ENCODE results near the gene CMSS1.

GRCh38 chr3:99845999-99846398 is 28.3 kb downstream of the CMSS1 start:
- TF ChIP-seq POLR2A (IDR thresholded peaks at IDR 0.05; ENCODE audit: borderline replicate concordance, extremely low read depth, insufficient read depth, insufficient read length) (no peak), SP1 (IDR thresholded peaks at IDR 0.05; ENCODE audit: low read depth) (no peak), CTCF (IDR thresholded peaks at IDR 0.05 in 2 of 3, conservative IDR thresholded peaks at IDR 0.05 in 1 of 3; ENCODE audit: borderline replicate concordance in 1 of 3, insufficient read depth in 1 of 3, low read depth in 2 of 3, low read length in 2 of 3) (no peak), TCF7L2 (IDR thresholded peaks at IDR 0.05; ENCODE audit: borderline replicate concordance, extremely low read depth, insufficient read depth, insufficient read length) (no peak), ELF1 (IDR thresholded peaks at IDR 0.05; ENCODE audit: borderline replicate concordance, low read depth) (no peak), SRF (IDR thresholded peaks at IDR 0.05; ENCODE audit: low read depth) (no peak), EZH2 (IDR thresholded peaks at IDR 0.05) (no peak), ATF3 (IDR thresholded peaks at IDR 0.05) (no peak), CEBPB (IDR thresholded peaks at IDR 0.05; ENCODE audit: low read depth) (no peak), ZFX (IDR thresholded peaks at IDR 0.05) (no peak), REST (IDR thresholded peaks at IDR 0.05; ENCODE audit: low read depth) (no peak)
